ENCODE data around the gene BPHL.

The BPHL gene

DNA sequence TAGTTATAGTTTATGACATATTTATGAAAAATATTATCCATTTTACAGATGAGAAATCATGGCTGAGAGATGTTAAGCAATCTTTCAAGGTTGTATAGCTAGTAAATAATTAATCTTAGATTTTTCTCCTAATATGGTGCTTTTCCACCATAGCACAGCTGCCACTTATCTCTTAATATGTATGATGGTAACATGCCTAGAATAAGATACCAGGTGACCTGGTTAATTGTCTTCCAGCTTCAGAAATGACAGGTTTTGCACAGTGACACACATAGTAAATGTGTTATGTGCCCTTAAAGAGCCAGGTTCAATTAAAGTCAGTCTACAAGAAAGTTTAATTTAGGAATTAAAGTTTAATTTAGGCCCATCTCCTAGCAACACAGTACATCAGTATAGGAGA is 24.0 kb downstream of the BPHL start:
- Histone ChIP-seq H2AFZ (ENCODE audit: low read depth, low read length, severe bottlenecking) (no peak overlapping the region), H3K9ac (ENCODE audit: low read length) (no peak overlapping the region), H3K9me3 (ENCODE audit: insufficient read depth, low read length) (no peaks in the 10 kb centered on the region), H3K36me3 (ENCODE audit: low read length) (no peaks in the 10 kb centered on the region), H3F3A (ENCODE audit: insufficient read depth) (no peaks in the 10 kb centered on the region), H3K27me3 (ENCODE audit: low read length) (no peaks in the 10 kb centered on the region), H4K20me1 (ENCODE audit: low read depth, low read length) (no peaks in the 10 kb centered on the region), H3K4me2 (ENCODE audit: low read depth, low read length, poor library complexity, severe bottlenecking) (no peak overlapping the region), H3K79me2 (ENCODE audit: insufficient read depth, low read length) (no peaks in the 10 kb centered on the region), H3K9me2 (replicated peaks; ENCODE audit: insufficient read depth, low read length) (no peaks in the 10 kb centered on the region), H3K27ac (ENCODE audit: low read depth, low read length) (no peak overlapping the region), H3K4me3 (ENCODE audit: insufficient read depth, low read length, poor library complexity, severe bottlenecking) (no peak overlapping the region)
- no peak for TF ChIP-seq EZH2phosphoT487 (conservative IDR thresholded peaks at IDR 0.05; ENCODE audit: low read length)
- TF ChIP-seq, protein P1, sequence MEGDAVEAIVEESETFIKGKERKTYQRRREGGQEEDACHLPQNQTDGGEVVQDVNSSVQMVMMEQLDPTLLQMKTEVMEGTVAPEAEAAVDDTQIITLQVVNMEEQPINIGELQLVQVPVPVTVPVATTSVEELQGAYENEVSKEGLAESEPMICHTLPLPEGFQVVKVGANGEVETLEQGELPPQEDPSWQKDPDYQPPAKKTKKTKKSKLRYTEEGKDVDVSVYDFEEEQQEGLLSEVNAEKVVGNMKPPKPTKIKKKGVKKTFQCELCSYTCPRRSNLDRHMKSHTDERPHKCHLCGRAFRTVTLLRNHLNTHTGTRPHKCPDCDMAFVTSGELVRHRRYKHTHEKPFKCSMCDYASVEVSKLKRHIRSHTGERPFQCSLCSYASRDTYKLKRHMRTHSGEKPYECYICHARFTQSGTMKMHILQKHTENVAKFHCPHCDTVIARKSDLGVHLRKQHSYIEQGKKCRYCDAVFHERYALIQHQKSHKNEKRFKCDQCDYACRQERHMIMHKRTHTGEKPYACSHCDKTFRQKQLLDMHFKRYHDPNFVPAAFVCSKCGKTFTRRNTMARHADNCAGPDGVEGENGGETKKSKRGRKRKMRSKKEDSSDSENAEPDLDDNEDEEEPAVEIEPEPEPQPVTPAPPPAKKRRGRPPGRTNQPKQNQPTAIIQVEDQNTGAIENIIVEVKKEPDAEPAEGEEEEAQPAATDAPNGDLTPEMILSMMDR (IDR thresholded peaks at IDR 0.05; ENCODE audit: insufficient read depth, low read length, poor library complexity, severe bottlenecking), result no peak

GRCh38 chr6:3143158-3143557 is 24.6 kb downstream of the BPHL start:
- Histone ChIP-seq H3K36me3 (ENCODE audit: low read length) (no peaks in the 10 kb centered on the region), H4K20me1 (ENCODE audit: low read depth, low read length) (no peaks in the 10 kb centered on the region), H3K27me3 (ENCODE audit: low read length) (no peaks in the 10 kb centered on the region), H3K27ac (ENCODE audit: low read depth, low read length) (no peak overlapping the region), H3K4me3 (ENCODE audit: insufficient read depth, low read length, poor library complexity, severe bottlenecking) (no peak overlapping the region), H3K9ac (ENCODE audit: low read length) (no peak overlapping the region), H3K9me2 (replicated peaks; ENCODE audit: insufficient read depth, low read length) (no peaks in the 10 kb centered on the region), H3K4me2 (ENCODE audit: low read depth, low read length, poor library complexity, severe bottlenecking) (no peak overlapping the region), H3F3A (ENCODE audit: insufficient read depth) (no peaks in the 10 kb centered on the region), H2AFZ (ENCODE audit: low read depth, low read length, severe bottlenecking) (no peak overlapping the region), H3K9me3 (ENCODE audit: insufficient read depth, low read length) (no peaks in the 10 kb centered on the region), H3K79me2 (ENCODE audit: insufficient read depth, low read length) (no peaks in the 10 kb centered on the region)
- TF ChIP-seq EZH2phosphoT487 (conservative IDR thresholded peaks at IDR 0.05; ENCODE audit: low read length), result no peak
- TF ChIP-seq, protein P1 (IDR thresholded peaks at IDR 0.05; ENCODE audit: insufficient read depth, low read length, poor library complexity, severe bottlenecking), result no peak

DNA sequence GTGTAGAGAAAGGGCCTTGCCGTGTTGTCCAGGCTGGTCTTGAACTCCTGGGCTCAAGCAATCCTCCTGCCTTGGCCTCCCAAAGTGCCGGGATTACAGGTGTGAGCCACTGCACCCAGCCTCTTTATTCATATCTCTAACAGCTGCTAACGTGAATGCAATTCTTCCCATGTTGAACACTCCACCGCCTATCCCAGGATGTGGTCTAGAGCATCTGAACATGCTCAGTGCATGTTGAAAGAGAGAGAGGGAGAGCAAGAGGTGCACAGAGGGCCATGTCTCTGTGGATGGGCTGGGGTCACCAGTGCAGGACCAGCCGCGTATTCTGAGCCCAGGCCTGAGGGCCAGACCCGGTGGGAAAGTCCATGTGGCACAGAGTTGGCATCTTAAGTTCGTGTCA is 26.1 kb downstream of the BPHL start:
- H3K9me2 ChIP-seq (replicated peaks; ENCODE audit: insufficient read depth, low read length), result no peaks in the 10 kb centered on the region
- no peaks in the 10 kb centered on the region for H3K36me3 ChIP-seq (ENCODE audit: low read length)
- no peak overlapping the region for H3K9ac ChIP-seq (ENCODE audit: low read length)
- no peaks in the 10 kb centered on the region for H3F3A ChIP-seq (ENCODE audit: insufficient read depth)
- H3K4me3 ChIP-seq (ENCODE audit: insufficient read depth, low read length, poor library complexity, severe bottlenecking), result no peak overlapping the region
- no peak for TF ChIP-seq EZH2phosphoT487 (conservative IDR thresholded peaks at IDR 0.05; ENCODE audit: low read length)
- TF ChIP-seq, protein P1 (IDR thresholded peaks at IDR 0.05; ENCODE audit: insufficient read depth, low read length, poor library complexity, severe bottlenecking), result no peak
- H3K9me3 ChIP-seq (ENCODE audit: insufficient read depth, low read length), result no peaks in the 10 kb centered on the region
- H3K27ac ChIP-seq (ENCODE audit: low read depth, low read length), result no peak overlapping the region
- H3K79me2 ChIP-seq (ENCODE audit: insufficient read depth, low read length), result no peaks in the 10 kb centered on the region
- no peaks in the 10 kb centered on the region for H4K20me1 ChIP-seq (ENCODE audit: low read depth, low read length)
- no peaks in the 10 kb centered on the region for H3K27me3 ChIP-seq (ENCODE audit: low read length)
- no peak overlapping the region for H3K4me2 ChIP-seq (ENCODE audit: low read depth, low read length, poor library complexity, severe bottlenecking)
- no peak overlapping the region for H2AFZ ChIP-seq (ENCODE audit: low read depth, low read length, severe bottlenecking)
